HG03196 (cell line): Measurements from ENCODE around the gene YJEFN3.
A peak's percentile ranks its signal among the peaks of the same experiment; 100 is the strongest.

Experiments used
- ATAC-seq: cut with Tn5 transposase; IDR thresholded peaks from one replicate; pipeline ENCODE4 v1.9.1; 2021; ENCODE audit not compliant: unreplicated experiment

Gene YJEFN3

GRCh38 chr19:19498255-19498991, 30.3 kb upstream of the YJEFN3 start:
- no peak for ATAC-seq

GRCh38 chr19:19499272-19499995, 29.3 kb upstream of the YJEFN3 start:
- no peak for ATAC-seq

- ATAC-seq: no peak
These were observed 27.6 kb upstream of the YJEFN3 start for GRCh38 chr19:19500975-19501644.

GRCh38 chr19:19501798-19502197, 26.9 kb upstream of the YJEFN3 start:
- ATAC-seq: no peak

- no peak for ATAC-seq
These were observed 26.4 kb upstream of the YJEFN3 start for GRCh38 chr19:19502281-19502680.

- no peak for ATAC-seq
These were observed 25.7 kb upstream of the YJEFN3 start for GRCh38 chr19:19502808-19503602.

GRCh38 chr19:19504754-19505668, 23.7 kb upstream of the YJEFN3 start:
- no peak for ATAC-seq

- no peak for ATAC-seq
These were observed 22.9 kb upstream of the YJEFN3 start for GRCh38 chr19:19505669-19506326.

GRCh38 chr19:19506592-19506991, 22.1 kb upstream of the YJEFN3 start:
- ATAC-seq: no peak

GRCh38 chr19:19507354-19507753, 21.4 kb upstream of the YJEFN3 start:
- no peak for ATAC-seq

GRCh38 chr19:19508217-19508616, 20.5 kb upstream of the YJEFN3 start:
- ATAC-seq: no peak

- no peak for ATAC-seq
These were observed 18.3 kb upstream of the YJEFN3 start for GRCh38 chr19:19510432-19510831.

GRCh38 chr19:19513682-19514081, 15.0 kb upstream of the YJEFN3 start:
- no peak for ATAC-seq

GRCh38 chr19:19514215-19514657, 14.5 kb upstream of the YJEFN3 start:
- ATAC-seq: no peak

GRCh38 chr19:19514881-19515641, 13.7 kb upstream of the YJEFN3 start, which contains the start of gene TSSK6:
TSS of gene TSSK6 (minus strand) at chr19:19515548. CDS start at chr19:19515427, 121 bp downstream.
- ATAC-seq: no peak

GRCh38 chr19:19515642-19516519, 12.8 kb upstream of the YJEFN3 start, which contains the start of gene NDUFA13:
TSS of gene NDUFA13 (plus strand) at chr19:19516225. CDS start at chr19:19516239, 14 bp downstream.
- ATAC-seq: peak; percentile 90

- ATAC-seq: no peak
These were observed 11.5 kb upstream of the YJEFN3 start for GRCh38 chr19:19517235-19517619.

- ATAC-seq: no peak
These were observed 7.7 kb upstream of the YJEFN3 start for GRCh38 chr19:19520989-19521388.
